ENCODE data around the gene FOXP4. TPM values are rescaled to one million over a fixed set of nuclear protein-coding genes. Genes with fewer than 3 reads are reported as not detected.

Gene FOXP4, protein sequence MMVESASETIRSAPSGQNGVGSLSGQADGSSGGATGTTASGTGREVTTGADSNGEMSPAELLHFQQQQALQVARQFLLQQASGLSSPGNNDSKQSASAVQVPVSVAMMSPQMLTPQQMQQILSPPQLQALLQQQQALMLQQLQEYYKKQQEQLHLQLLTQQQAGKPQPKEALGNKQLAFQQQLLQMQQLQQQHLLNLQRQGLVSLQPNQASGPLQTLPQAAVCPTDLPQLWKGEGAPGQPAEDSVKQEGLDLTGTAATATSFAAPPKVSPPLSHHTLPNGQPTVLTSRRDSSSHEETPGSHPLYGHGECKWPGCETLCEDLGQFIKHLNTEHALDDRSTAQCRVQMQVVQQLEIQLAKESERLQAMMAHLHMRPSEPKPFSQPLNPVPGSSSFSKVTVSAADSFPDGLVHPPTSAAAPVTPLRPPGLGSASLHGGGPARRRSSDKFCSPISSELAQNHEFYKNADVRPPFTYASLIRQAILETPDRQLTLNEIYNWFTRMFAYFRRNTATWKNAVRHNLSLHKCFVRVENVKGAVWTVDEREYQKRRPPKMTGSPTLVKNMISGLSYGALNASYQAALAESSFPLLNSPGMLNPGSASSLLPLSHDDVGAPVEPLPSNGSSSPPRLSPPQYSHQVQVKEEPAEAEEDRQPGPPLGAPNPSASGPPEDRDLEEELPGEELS
- total RNA-seq: 10 to 100 TPM; 25.9 to 27.7 TPM

DNA sequence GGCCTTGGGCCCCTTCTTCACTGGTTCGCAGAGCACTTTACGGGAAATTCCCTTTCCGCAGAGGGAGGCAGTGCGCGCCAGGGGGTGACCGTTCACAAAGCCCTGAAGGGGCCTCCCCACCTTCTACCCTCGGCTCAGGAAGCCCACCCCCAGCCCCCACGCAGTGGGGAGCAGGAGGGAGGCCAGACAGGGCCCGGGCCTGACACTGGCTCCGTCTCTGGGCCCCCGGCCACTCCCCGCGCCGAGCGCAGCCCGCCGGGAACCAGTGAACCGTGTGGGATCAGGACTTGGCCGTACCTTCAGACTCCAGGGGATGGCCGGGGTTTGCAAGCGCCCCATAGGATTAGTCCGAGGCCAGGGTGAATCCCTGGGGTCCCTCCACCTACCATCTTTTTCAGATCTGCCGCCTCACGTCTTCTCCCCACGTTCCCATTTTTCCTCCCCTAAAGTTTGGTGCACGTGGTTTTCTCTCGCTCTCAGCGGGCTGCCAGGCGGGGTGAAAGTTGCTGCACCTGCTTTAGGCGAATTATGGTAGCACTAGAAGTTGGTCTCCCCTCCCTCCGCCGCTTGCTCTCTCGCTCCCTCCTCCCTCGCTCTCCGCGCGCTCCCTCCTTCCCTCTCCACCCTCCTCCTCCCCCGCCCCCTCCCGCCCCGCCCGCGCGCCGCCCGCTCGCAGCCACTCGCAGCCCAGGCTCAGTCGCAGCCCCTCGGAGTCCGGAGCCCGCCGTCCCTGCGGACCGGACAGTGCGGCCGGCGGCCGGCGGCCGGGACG is at the start of gene FOXP4:
Gene FOXP4, plus strand, starts transcription at position 679 of the 772 bp plus-strand sequence. CDS start 19,380 bp downstream, outside the sequence.
- Mint-ChIP-seq H3K9me3 (no peaks in the 10 kb centered on the region), H3K27me3 (ENCODE audit: low read depth) (peaks cover 8% of the 10 kb centered on the region), H3K36me3 (ENCODE audit: insufficient read depth in 2 of 2) (peaks cover 2 to 5% of the 10 kb centered on the region in 2 donors), H3K27ac (peak within 1 kb of the TSS; percentile 18), H3K4me3 (peak within 1 kb of the TSS; percentile 91), H3K4me1 (ENCODE audit: low read depth) (peaks cover 42% of the 10 kb centered on the region)
- ATAC-seq (replicated peaks in 1 of 2) (peak; percentile 85 to 88), DNase-seq (peak; percentile 85 to 91)

DNA sequence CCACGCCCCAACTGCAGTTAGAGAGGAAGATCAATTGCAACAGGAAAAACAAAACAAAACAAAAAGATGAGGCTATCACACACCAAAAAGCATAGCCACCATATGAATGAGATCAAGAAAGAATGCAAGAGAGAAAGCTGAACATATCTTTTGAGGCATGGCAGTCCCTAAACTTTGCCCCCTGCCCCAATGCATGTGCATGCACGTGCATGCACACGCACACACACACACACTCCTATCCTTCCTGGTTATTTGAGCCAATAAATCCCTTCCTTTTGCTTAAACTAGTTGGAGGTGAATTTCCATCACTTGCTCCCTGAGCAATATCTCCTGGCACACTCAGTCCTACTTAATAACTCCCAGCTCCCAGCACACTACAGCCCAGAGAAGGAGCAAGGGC is 48.6 kb upstream of the FOXP4 start:
- no peaks in the 10 kb centered on the region for H3K36me3 Mint-ChIP-seq (ENCODE audit: insufficient read depth in 2 of 2)
- DNase-seq (no peak), ATAC-seq (replicated peaks in 1 of 2) (no peak)
- H3K27me3 Mint-ChIP-seq (ENCODE audit: low read depth): peaks cover 67% of the 10 kb centered on the region
- peaks cover 7% of the 10 kb centered on the region for H3K4me1 Mint-ChIP-seq (ENCODE audit: low read depth)
- no peak overlapping the region for H3K4me3 Mint-ChIP-seq
- no peak overlapping the region for H3K27ac Mint-ChIP-seq
- H3K9me3 Mint-ChIP-seq: no peaks in the 10 kb centered on the region

DNA sequence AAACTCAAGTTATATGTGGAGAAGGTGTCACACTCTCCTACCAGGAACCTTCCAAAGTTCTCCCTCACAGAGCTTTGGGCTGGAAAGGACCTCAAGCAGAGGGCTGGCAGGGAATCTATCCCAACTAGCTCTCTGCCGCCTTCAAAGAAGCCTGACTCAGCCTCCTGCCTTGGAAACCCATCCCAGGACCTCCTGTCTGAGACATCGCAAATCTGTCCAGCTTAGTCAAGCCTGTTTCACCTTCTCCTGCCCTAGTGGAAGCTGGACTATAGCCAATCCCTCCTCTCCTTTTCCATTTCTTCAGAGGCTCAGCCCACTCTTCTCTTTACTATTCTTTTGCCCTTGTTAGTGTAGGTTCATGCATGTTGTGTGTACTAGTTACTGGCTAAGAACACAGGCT is 48.2 kb upstream of the FOXP4 start:
- ATAC-seq (replicated peaks in 1 of 2) (no peak), DNase-seq (no peak)
- Mint-ChIP-seq H3K27me3 (ENCODE audit: low read depth) (peaks cover 67% of the 10 kb centered on the region), H3K27ac (no peak overlapping the region), H3K4me1 (ENCODE audit: low read depth) (peaks cover 7% of the 10 kb centered on the region), H3K4me3 (no peak overlapping the region), H3K9me3 (no peaks in the 10 kb centered on the region), H3K36me3 (ENCODE audit: insufficient read depth in 2 of 2) (no peaks in the 10 kb centered on the region)

DNA sequence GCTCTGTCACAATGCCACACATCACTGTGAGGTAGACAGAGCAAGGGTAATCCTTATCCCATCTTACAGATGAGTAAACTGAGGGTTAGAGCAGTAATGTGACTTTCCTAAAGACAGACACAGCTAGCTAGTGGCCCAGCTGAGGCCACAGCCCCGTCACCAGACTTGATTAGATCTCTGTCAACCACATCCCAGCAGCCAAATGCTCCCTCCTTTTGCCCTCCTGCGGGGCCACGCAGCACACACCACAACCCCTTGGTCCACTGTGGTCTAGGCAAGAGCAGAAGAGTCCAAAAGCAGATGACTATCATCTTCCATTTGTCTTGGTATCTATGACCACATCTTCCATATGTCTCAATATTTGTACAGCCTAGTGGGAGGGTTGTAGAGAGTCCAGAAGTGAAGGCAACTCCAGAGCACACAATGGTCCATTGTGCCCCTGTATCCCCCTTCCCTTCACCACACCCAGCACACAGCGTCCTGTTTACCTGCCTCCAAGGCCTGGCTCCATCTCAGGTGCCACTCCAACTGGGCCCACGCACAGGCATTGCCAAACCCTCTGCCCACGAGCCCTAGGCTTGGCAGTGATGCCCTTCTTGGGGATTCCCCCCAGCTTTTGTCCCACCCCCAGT is 47.1 kb upstream of the FOXP4 start:
- Mint-ChIP-seq H3K27ac (no peak overlapping the region), H3K27me3 (ENCODE audit: low read depth) (peaks cover 70% of the 10 kb centered on the region), H3K36me3 (ENCODE audit: insufficient read depth in 2 of 2) (no peaks in the 10 kb centered on the region), H3K9me3 (no peaks in the 10 kb centered on the region), H3K4me1 (ENCODE audit: low read depth) (peaks cover 7% of the 10 kb centered on the region), H3K4me3 (no peak overlapping the region)
- ATAC-seq (replicated peaks in 1 of 2) (peak; percentile 30 to 43), DNase-seq (no peak)

DNA sequence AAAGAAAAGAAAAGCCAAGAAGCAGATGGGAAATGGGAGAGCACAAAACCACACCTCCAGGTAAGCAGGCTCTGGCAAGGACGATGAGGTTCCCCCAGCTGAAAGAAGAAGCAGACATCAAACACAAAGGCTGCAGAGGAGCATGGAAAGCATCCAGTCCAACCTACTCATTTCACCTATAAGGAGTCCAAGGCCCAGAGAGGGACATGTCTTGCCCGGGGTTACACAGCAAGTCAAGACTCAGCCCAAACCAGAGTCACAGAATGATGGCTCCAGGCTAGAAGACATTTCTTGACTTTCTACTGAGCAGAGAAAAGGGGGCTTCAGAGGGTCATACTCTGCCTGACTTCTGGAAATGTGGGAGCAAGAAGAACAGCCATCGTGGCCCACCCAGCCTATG is 45.6 kb upstream of the FOXP4 start:
- Mint-ChIP-seq H3K27me3 (ENCODE audit: low read depth) (peaks cover 78% of the 10 kb centered on the region), H3K4me3 (no peak overlapping the region), H3K27ac (no peak overlapping the region), H3K4me1 (ENCODE audit: low read depth) (peaks cover 17% of the 10 kb centered on the region), H3K36me3 (ENCODE audit: insufficient read depth in 2 of 2) (peaks cover 0 to 3% of the 10 kb centered on the region in 2 donors), H3K9me3 (no peaks in the 10 kb centered on the region)
- ATAC-seq (replicated peaks in 1 of 2) (no peak), DNase-seq (no peak)

DNA sequence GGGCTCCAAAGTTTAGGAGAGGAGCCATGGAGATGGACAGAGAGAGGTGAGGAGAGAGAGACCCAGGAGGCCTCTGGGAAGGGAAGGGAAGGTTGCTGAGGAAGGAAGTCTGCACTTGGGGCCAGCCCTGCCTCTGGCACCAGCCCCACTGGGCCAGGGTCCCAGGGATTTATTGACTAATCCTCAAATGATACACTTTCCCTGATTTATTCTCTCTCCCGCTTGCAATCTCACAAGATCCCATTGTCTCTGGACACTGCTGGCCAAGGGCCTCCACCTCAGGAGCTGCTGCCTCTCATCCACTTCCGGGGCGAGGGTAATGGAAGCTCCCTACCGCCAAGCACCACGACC is 43.6 kb upstream of the FOXP4 start:
- Mint-ChIP-seq H3K4me1 (ENCODE audit: low read depth) (peaks cover 19% of the 10 kb centered on the region), H3K36me3 (ENCODE audit: insufficient read depth in 2 of 2) (peaks cover 0 to 3% of the 10 kb centered on the region in 2 donors), H3K9me3 (no peaks in the 10 kb centered on the region), H3K4me3 (no peak overlapping the region), H3K27me3 (ENCODE audit: low read depth) (peaks cover 81% of the 10 kb centered on the region), H3K27ac (no peak overlapping the region)
- ATAC-seq (replicated peaks in 1 of 2): no peak
- no peak for DNase-seq

DNA sequence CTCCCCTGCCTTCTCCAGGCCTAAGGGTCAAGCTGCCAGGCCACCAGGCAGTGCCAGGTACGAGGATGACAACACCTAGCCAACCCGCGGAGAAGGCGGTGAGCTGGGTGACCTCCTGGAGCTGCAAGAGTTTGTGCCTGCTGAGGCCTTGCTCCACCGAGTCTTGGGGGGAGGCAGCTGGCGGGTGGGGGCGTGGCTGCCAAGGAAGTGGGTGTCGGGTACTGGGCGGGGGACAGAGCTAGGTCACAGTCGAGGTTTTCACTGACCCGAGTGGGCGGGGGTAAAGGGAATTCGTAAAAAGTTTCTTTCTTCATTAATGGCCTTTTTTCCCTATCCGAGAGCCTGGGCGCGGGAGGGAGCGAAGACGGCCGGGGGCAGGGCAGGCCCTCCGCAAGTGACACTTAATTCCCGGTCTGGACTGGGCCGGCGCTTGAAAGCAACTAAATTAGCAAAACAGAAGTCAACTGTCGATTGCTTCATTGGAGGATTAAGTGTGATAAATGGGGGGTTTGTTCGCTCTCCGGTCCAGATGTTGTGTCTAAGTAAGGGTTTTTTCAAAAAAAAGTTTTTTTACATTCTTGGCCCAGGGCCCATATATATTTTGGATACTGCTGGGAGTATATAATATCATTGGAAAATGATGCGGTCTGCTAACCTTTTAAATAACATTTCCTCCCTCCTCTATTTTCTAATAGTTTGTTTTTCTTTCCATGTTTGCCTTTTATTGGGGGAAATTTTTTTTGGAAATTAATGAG is 43.1 kb upstream of the FOXP4 start:
- DNase-seq (no peak), ATAC-seq (replicated peaks in 1 of 2) (no peak)
- H3K9me3 Mint-ChIP-seq: no peaks in the 10 kb centered on the region
- H3K27me3 Mint-ChIP-seq (ENCODE audit: low read depth): peaks cover 81% of the 10 kb centered on the region
- H3K4me3 Mint-ChIP-seq: peak overlapping the region in 1 of 2 donors; percentile 27
- H3K27ac Mint-ChIP-seq: no peak overlapping the region
- peaks cover 0 to 3% of the 10 kb centered on the region in 2 donors for H3K36me3 Mint-ChIP-seq (ENCODE audit: insufficient read depth in 2 of 2)
- H3K4me1 Mint-ChIP-seq (ENCODE audit: low read depth): peaks cover 19% of the 10 kb centered on the region

DNA sequence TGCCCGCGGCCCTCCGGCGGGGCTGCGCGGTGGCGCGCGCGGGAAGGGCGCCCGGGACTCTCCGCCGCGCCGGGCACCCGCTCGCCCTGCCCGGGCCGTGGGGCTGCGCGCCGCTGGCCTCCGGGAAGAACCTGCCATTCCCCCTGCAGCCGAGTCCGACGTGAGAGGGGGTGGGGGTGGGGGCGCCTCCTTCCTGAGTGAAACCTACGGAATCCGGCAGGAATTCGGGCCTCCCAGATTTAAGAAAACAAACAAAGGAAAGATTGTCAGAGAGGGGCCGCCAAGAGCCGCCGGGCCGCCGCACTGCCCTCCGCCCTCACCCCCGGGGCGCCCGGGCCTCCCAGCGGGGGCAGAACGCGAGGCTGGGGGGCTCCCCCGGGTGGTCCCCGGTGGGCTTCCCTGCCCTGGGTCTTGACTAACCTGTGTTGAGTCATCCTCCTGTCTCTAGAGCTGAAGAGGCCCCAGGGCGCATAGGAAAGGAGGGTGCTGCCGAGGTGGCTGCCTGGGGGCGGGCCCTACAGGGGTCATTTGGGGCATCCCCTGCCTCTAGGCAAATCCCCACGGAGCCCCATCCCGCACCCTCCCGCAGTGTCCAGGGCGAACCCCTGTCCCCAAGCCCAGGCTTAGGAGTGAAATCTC is 42.2 kb upstream of the FOXP4 start:
- ATAC-seq (replicated peaks in 1 of 2) (peak; percentile 78 to 79), DNase-seq (peak; percentile 31 to 49)
- Mint-ChIP-seq H3K27me3 (ENCODE audit: low read depth) (peaks cover 80% of the 10 kb centered on the region), H3K36me3 (ENCODE audit: insufficient read depth in 2 of 2) (peaks cover 0 to 3% of the 10 kb centered on the region in 2 donors), H3K4me1 (ENCODE audit: low read depth) (peaks cover 19% of the 10 kb centered on the region), H3K4me3 (peak overlapping the region; percentile 69 to 78), H3K27ac (no peak overlapping the region), H3K9me3 (no peaks in the 10 kb centered on the region)

DNA sequence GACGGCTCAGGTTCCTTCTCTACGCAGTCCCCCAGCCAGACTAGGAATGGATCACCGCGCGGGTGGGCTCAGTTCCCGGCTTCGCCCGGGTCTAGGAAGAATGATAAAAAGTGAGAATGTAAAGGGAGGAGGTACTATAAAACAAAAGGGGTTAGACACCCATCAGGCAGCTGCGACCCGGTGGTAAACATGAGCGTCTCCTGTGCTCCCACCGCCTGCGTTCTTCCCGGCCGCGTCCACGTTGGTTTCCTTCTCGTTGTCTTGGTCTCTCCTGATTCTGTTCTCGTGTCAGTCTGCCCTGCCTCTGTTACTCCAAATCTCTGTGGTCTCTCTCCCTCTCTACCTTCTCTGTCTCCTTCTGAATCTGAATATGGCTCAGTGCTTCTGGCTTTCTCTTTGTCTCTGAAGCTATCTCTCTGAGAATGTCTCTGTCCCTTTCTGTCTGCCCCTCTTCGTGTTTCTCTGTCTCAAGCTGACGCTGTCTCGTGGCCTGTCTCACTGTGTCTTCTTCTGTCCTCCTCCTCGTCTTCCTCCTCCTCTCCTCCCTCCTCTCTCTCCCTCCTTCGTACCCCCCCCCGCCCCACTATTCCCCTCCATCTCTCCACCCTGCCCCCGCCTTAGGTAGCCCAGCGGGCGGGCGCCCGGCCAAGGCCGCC is 41.6 kb upstream of the FOXP4 start:
- peak; percentile 11 to 38 for ATAC-seq (replicated peaks in 1 of 2)
- Mint-ChIP-seq H3K27ac (no peak overlapping the region), H3K4me3 (peak overlapping the region; percentile 69 to 78), H3K27me3 (ENCODE audit: low read depth) (peaks cover 73% of the 10 kb centered on the region), H3K36me3 (ENCODE audit: insufficient read depth in 2 of 2) (peaks cover 0 to 3% of the 10 kb centered on the region in 2 donors), H3K9me3 (no peaks in the 10 kb centered on the region), H3K4me1 (ENCODE audit: low read depth) (peaks cover 13% of the 10 kb centered on the region)
- DNase-seq: no peak

DNA sequence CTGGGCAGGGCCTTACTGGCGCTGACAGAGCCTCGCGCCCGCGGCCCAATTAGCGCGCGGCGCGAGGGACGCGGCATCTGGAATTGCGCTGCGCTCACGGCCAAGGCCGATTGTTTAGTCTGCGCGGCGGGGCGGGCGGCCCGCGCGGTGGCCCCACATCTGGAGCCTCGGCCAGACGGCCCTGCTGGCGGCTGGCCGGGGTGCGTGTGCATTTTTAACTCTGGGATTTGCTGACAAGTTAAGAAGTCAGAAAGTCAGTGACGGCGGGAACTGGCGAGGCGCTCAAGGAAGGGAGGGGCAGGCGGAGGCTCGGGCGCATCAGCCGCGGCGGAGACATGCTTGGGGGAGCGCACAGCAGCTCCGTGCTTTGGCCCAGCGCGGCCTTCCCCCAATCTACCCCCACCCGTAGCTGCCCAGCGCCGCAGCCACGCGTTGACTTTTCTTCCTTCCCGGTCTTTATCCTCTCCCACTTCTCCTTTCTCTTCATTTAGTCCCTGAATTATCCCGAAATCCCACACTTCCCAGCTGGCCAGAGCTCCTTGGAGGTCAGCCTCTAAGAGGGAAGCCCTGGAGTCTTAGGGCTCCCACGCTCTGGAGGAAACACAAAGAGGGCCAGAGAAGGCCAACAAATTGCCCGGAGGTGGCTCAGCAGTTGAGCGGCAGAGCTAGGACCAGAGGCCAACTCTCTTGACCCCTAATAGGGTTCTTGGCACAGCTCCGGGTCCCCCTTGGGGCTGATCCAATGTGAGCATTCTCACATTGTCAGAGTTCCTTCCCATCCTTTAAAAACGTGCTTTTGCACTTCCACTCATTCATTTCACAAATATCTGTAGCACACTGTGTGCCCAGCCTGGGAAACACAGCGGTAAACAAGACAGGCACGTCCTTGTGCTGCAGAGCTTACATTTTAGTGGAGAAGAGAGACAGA is 40.8 kb upstream of the FOXP4 start:
- peak overlapping the region; percentile 76 to 83 for H3K4me3 Mint-ChIP-seq
- H3K4me1 Mint-ChIP-seq (ENCODE audit: low read depth): peaks cover 13% of the 10 kb centered on the region

DNA sequence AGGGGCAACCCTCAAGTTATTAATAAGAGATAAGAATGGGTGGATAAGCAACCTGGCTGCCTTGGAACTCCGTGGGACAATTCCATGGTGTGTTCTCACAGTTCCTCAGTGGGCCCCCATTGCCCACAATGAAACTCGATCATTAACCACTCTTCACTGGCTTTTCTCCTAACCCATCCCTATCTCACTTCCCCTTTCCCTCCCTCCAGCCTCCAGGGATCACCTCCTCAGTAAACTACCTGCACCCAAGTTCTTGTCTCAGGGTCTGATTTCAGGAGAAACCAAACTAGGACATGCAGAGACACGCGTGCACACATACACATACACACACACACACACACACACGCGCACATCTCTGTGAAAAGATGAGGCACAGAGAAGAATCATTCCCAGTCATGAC is 37.7 kb upstream of the FOXP4 start:
- Mint-ChIP-seq H3K4me1 (ENCODE audit: low read depth) (peaks cover 13% of the 10 kb centered on the region), H3K4me3 (no peak overlapping the region), H3K27ac (no peak overlapping the region), H3K36me3 (ENCODE audit: insufficient read depth in 2 of 2) (peaks cover 0 to 3% of the 10 kb centered on the region in 2 donors), H3K9me3 (no peaks in the 10 kb centered on the region), H3K27me3 (ENCODE audit: low read depth) (peaks cover 53% of the 10 kb centered on the region)
- ATAC-seq (replicated peaks in 1 of 2) (no peak), DNase-seq (no peak)

More for the DNA sequence above, 40.8 kb upstream of the FOXP4 start:
- ATAC-seq (replicated peaks in 1 of 2) (peak; percentile 36 to 39), DNase-seq (peak; percentile 30 to 33)
- H3K27ac Mint-ChIP-seq: no peak overlapping the region
- peaks cover 68% of the 10 kb centered on the region for H3K27me3 Mint-ChIP-seq (ENCODE audit: low read depth)
- no peaks in the 10 kb centered on the region for H3K9me3 Mint-ChIP-seq
- peaks cover 0 to 3% of the 10 kb centered on the region in 2 donors for H3K36me3 Mint-ChIP-seq (ENCODE audit: insufficient read depth in 2 of 2)
